CD4-positive, alpha-beta T cell treated with Interleukin-6 at 100 ng/mL for 8 hours (primary cell): ENCODE data around the gene HDAC4.

Experiments used
- DNase-seq: peaks from one replicate; pipeline ENCODE4 v3.0.0-alpha.2; 2020; ENCODE audit warnings: mixed read lengths, low spot score

Gene HDAC4

DNA sequence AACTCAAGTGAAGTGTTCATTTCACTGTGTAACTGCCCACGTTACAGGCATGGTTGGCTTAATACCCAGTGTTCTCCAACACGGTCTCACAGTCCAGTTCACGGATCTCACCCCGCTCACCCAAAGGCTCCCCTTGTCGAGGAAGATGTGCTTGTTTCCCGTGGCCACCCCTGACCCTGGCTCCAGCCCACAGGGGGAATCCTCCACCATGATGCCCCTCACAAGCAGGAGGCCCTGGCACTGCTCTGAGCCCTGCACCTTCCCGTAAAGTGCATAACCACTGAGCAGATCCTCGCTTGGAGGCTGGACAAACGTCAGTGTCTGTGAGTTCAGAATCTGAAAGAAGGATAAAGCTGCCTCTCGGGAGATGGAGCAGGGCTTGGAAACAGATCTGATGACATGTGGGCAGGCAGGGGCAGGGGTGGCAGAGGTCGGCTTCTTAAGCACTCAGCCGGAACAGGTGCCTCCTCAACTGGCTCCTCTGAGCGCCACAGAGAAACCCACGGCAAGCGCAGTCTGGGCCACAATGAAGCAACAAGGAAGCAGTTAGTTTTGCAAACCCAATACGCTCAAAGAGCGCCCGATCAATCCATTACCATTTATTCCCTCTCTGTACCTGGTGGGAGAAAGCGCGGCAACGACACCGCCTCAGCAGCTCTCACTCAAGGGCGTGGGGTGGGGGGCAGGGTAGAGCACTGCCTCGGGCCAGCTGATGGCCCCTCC, 17.6 kb downstream of the HDAC4 start:
- no peak for DNase-seq

DNA sequence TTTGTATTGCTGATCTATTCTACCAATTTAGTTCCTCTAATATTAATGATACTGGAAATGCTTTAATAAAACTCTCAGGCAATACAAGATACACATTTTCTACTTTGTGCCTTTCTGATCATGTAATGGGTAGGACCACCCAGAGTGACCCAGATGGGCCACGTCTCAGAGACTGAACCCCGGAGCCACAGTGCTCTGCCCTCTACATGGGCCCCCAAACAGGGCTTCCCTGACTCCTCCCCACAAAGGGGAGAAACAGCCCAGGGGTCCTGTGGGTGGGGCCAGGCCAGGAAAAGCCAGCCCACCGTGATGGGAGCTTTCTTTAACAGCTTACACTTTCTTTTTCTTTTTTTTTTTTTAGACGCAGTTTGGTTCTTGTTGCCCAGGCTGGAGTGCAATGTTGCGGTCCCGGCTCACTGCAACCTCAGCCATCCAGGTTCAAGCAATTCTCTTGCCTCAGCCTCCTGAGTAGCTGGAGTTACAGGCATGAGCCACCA, 18.4 kb downstream of the HDAC4 start:
- DNase-seq: no peak

DNA sequence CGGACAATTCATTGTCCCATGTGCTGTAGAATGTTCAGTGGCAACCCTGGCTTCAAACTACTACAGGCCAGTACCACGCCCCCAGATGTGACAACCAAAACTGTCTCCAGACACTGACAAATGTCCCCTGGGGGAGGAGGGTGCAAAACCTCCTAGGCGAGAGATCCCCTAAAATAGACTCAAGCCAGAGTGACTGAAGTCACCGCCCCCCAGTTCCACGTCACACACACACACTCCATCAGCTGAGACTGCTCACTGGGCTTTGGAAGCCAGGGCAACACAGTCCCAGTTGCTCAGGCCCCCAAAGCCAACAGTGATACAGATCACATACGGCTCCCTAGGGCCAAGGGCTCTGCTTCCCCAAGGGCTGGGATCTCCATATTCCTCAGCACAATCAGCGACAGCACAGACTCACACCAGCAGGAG, 19.1 kb downstream of the HDAC4 start:
- no peak for DNase-seq

DNA sequence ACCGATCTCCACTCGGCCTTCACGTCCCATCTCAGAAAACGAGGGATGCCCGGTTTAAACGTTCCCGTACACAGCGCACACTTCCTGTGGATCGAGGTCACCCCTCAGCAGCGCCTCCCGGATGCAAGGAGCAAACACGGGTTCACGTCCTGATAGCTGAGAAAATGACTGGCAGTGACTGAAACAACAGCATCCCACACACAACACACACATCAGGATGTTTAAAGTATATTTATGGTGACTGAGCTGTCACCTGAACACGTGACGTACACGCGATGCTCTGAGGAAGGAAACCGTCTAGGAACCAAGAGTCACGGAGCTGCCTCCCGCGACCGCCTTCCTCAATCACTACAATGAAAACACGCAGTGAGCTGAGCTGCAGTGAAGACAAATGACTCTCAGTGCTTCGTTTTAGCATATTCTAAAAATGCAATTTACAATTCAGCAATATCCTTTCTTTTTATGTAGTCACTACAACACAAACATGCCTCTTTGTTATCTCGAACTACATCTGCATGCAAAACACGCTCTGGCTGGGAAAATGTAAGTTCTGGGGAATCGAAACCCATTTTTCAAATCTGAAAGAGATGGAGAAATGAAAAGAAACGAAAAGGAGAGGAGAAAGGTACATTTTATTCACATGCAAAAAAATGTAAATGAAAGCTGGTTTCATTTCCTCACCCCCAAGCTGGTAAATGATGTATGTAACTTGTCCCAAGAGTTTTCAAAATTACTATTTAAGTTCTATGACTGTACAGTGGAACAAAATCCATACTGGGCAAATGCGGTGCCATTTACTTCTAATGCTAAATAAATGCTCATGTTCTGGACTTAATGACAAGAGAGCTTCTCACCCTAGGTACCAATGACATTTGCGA, 19.8 kb downstream of the HDAC4 start:
- peak; percentile 70 for DNase-seq

DNA sequence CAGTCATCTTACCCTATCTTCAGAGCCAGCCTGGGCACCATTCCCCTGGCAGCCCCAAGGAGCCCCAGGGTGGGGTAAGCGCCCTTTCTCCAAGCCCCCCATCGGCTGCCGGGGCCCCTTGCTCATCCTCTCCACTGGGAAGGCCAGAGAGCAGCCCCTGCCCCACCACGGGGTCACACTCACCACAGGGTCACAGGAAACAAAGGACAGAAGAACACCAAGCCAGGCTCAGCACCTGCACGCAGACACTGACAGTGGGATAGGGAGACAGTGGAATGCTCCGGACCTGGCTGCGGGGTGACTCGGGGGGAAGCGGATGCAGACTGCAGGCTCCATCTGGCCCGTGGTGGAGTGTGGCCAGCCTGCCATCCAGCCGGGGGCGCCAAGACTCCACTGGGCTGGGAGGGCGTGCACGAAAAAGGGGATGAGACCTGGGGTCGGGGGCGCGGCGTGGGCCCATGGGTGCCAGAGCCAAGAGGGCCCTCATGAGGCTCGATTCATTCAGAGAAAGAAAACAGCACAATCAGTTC, 21.1 kb downstream of the HDAC4 start:
- no peak for DNase-seq

DNA sequence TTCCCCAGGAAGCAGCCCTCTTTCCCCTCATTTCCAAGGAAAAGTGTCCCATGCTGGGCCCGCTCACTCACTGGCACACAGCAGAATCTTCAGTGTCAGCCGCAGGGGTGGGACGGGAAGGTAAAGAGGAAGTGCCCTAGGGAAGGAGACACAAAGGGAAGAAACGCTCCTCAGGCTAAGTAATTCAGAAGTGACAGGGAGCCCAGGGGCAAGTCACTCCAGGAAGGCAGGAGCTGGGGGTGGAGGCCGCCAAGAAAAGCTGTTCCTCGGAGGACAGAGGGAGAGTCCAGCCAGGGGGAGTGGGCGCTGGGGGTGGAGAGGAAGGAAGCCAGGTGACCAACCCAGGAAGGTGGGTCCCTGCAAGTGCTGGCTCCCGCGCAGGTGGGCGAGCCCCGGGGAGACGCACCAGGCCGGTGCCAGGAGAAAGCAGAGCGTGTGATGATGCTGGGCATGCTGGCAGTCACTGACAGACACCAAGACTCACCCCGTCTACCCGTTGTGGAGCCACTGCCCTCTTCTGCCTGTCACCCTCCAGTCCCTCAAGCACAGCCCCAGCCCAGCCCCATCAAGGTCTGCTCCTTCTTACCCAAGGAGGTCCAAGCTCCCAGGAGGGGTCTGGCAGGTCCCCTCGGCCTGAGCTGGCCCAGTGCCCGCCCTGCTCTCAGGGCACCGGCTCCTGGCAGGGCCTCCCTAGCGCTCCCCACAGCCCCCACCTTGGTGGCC, 21.7 kb downstream of the HDAC4 start:
- no peak for DNase-seq

DNA sequence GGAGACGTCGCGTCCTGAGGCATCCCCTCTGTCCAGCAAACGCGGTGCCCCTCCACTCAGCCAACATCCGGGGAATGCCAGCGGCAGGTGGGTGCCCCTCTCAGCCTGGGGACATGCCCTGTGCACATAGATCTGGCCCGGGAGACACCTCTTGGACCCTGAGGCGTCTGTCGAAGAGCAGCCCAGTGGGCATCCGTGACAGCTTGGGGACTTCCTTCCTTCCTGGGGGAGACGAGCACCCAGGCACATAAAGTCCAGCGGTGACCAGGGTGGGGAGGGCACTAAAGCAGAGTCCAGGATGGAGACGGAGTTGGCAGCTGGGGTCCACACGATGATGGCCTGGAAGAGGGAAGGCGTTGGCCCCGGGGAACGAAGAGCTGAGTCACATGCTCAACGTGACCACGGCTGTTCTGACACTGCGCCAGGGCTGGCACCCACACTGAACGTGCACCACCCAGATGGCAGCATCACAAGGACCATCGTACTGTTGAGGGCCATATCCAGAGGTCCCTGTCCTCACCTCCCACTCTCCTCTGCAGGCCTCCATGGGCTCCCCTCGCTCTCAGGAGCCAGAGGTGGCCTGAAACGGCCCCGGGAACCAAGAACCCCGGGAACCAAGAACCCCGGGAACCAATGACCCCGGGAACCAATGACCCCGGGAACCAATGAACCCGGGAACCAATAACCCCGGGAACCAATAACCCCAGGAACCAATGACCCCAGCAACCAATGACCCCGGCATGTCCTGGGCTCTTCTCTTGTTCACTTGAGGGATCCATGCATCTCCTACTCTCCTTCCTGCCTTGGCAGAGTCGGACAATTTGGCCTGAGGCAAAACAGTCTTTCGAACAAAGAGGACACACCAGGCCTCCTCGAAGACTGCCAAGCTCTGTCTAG, 22.6 kb downstream of the HDAC4 start:
- DNase-seq: no peak

DNA sequence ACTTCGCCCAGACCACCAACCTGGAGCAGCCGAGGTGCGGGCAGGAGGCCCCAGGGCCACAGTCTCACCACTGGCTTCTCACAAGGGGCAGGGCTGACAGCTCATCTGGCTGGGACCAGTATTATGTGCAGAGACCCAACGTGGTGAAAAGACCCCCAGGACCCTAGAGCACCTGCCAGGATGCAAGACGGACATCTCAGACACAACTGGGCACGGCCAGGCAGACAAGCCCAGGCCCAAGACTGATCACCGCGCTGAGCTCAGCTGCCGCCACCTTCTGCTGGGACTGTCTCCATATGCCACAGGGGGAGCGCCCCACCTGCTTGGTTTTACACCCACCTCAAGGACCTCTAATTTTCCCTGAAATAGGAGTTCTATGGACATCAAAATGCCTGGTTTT, 23.2 kb downstream of the HDAC4 start:
- no peak for DNase-seq

DNA sequence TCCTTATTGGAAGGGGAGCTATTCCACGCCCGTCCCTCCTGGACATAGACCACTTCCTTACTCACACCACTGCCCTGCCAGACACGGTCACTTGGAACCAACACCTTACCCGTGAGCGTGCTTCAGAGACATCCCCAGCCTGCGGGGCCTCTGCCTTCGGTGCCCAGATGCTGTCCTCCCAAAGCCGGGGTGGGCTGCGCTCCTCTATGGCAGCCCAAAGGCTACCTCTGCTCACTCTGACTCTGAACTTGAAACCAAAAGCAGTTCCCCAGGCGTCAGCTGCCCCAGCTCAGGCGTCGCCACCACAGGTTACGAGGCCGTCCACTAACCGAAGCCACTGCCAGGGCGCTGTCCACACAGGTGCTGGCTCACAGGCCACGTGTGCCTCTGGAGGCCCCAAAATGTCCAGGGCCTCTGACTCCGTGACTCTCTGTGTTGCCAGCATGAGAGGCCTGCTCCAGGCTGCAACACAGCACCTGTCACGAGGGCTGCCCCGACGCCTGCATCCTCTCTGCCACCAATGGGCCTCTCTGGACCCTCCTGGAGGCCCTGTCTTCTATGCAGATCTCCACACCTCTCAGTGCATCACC, 23.8 kb downstream of the HDAC4 start:
- no peak for DNase-seq

DNA sequence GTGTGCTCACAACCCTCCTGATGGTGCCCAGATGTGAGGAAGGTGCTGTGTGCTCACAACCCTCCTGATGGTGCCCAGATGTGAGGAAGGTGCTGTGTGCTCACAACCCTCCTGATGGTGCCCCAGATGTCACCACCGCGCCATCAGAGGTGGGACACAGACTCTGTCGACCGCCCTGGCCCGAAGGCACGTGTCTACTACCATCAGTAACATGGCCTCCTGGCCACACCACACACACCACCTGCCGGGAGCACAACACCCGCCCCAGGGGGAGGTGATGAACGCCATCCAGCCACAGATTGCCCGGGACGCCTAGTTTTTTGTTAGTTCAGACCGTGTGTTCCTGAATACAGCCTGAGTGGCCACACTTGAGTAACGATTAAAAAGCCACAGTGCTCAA, 24.5 kb downstream of the HDAC4 start:
- DNase-seq: no peak

DNA sequence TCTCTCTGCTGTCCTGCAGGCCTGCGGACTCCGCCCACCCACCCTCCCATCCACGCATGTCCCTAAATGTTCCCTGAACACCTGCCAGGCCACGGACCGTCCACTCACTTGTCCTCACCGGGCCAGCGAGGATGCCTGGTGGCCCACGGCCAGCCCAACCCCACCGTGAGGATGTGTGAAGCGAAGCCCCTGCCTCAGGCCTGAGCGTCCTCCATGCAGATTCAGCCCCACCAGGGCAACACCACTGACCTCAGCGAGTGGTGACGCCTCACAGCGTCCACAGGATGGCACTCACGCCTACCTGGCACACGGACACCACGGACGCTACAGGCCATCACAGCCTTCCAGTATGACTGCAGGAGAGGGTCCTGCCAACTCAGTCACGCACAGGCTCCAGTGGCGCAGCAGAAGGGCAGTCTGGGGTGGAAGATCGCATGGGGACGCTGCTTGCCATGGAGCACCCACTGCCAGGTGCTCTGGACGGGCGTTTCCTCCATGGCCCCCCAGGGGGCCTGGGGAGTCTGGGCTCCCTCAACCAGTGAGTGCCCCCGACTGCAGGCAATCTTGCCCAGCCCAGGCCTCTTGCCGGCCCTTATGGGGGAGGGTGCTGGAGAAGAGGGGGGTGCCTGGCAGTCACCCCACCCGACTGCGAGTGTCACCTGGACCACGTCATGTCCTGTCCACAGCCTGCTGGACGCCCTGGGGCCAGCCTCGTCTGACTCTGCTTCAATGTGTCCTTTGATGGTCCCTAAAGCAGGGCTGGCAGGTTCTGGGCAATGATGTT, 25.4 kb downstream of the HDAC4 start:
- DNase-seq: no peak

DNA sequence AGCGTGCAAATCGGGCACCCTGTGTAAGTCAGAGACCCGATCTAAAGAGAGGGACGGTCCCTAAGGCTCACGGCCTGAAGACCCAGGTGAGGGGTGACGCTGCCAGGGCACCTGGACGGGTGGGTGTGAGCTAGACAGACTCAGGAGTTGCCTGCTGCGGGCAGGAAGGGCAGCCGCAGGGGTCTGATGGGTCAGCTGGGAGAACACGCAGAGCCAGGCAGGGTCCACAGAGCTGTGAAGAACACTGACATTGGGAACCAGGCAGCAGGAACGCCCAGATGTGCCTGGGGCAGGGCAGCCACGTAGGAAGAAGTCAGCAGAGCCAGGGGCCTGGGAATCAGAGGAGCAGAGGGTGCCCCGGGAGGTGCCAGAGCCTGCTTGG, 25.9 kb downstream of the HDAC4 start:
- no peak for DNase-seq

DNA sequence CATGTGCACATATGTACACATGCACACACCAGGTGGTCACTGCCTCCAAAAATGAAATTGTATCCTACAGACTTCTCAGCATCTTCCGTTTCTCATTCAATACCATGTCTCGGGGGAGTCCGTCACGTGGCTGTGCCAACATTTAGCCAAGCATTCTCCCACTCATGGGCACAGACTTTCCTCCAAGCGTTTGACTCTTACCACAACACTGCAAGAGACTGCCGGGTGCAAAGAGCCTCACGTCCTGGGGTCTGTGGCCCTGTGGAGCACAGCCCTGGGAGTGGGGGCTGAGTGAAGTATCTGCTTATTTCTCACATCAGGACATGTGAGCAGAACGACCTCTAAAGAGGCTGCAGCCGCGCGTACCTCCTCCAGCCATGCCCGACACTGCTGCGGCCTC, 28.0 kb downstream of the HDAC4 start:
- DNase-seq: no peak

DNA sequence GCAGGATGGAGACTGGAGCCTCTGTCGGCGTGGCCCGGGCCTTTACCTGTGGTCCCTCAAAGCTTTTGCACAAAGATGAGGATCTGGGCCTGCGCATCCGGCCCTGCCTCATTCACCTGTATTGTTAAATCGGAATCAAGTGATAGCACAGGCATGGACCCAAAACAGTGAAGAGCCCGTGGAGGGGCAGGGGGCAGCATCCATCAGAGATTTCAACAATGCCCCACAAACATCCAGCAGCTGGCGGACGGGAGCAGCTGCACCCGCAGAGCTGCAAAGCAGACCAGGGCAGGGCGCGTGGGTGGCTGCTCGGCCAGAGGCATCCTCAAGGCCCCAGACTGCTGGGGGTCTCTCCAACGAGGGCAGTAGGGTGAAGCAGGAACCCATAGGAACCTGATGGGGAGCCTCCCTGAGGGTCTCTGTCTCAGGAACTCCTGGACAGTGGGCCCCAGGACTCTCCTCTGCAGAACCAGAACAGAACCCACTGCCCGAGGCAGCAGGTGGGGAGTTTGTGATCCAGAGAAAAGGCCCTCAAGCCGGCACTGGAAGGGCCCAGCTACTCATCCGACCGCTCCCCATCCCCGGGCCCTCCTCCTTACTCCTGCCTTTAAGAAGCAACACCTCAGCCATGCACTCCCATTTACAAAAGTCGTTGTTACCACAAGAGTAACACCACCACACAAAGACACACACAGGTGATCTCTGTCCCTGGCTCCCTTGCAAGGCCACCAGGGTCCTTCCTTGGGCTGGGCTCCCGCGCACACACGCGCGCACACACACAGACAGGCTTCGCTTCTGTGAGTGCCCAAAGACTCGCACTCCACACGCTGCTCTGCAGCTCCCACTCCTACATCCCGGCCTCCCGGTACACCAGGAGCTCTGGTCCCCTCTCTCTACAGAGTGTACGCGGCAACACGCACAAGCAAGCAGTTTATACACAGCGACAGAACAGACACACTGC, 28.8 kb downstream of the HDAC4 start:
- no peak for DNase-seq

DNA sequence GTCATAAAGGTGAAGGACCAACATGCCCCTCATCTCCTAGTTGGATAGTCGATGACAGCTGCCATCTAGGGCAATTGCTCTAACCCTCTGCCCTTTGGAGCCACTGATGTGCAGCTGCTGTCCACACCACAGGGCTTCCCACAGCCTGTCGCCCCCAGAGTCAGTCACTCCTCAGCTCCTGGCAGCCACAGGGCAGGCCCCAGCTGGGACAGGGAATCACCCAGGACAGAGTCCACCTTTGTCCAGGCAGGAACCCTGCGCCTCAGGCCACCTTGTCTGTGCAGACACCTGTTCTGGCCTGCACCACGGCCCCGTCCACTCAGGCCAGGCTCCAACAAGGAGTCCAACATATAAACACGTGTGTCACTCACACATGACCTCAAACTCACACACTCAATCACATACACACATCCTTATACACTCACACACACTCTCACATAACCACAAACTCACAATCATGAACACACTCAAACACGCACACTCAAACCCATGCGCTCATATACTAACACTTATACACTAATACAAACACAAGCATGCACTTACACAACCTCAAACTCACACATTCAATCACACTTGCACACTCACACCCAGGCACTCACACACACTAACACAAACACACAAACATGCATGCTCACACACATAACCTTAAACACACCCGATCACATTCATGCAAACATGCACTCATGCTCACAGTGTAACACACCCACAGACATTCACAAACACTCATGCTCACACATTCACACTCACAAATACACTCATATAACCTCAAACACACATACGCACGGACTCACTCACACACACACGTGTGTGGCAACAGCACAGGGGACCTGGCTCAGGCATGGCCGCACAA, 29.7 kb downstream of the HDAC4 start:
- DNase-seq: no peak

DNA sequence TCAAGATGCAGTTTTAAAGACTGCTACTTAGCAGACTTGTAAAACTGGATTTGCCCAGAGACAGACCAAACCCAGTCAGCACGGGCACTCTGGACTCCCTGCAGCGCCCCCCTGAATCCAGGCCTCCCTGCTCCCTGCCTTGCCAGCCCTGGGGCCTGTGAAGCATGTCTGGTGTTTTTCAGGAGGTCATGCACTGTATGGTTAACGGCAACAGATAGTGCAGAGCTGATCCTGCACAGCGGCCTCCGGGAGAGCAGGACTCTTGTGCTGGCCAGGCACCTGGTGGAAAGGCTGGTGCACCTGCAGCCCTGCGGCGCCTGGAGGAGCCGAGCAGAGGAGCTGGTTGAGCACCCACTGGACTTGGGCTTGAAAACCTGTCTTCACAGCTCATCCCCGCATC, 30.4 kb downstream of the HDAC4 start:
- no peak for DNase-seq

DNA sequence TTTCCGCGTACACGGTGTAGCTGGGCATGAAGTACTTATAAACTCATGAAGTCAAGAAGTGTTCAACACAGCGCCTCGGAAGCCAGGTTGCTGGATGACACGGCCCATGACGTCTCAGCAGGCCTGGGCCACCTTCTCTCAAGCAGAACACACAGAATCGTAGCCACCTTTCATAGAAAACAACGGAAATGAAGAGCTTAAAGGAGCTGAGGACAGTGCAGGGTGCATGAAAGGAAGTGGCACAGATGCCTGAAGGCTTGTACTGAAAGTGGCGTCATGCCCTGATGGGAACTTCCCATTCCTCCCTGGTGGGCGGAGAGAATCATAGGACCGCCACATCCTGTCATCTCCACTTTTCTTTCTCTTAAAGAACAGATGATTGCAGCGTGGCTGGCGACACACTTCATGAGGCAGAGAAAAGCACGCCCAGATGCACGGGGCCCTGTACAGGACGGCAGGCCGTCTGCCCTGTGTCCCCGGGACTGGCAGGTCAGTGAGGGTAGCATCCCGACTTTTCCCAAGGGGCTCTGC, 31.1 kb downstream of the HDAC4 start:
- peak; percentile 84 for DNase-seq
